Keratinocyte (primary cell): ENCODE data around the gene ARHGAP8.

Experiments
- EZH2 ChIP-seq: IDR thresholded peaks from one replicate; pipeline ENCODE4 v1.6.1; 2012; ENCODE audit warnings: inconsistent platforms, mild to moderate bottlenecking, low read length, moderate library complexity
- TF ChIP-seq, protein P1 (sequence below), 3 experiments: IDR thresholded peaks in 1 of 3; conservative IDR thresholded peaks in 1 of 3; optimal IDR thresholded peaks in 1 of 3; 2 replicates in 2 of 3; 3 replicates in 1 of 3; pipeline versions ENCODE3 to v1.5.1; 2011; ENCODE audit warnings: low read length in 3 of 3, mild to moderate bottlenecking in 3 of 3, moderate library complexity in 2 of 3, control low read depth in 1 of 3, inconsistent platforms in 1 of 3; ENCODE audit not compliant: insufficient read depth in 2 of 3; ENCODE audit errors: extremely low read depth in 1 of 3

DNA sequence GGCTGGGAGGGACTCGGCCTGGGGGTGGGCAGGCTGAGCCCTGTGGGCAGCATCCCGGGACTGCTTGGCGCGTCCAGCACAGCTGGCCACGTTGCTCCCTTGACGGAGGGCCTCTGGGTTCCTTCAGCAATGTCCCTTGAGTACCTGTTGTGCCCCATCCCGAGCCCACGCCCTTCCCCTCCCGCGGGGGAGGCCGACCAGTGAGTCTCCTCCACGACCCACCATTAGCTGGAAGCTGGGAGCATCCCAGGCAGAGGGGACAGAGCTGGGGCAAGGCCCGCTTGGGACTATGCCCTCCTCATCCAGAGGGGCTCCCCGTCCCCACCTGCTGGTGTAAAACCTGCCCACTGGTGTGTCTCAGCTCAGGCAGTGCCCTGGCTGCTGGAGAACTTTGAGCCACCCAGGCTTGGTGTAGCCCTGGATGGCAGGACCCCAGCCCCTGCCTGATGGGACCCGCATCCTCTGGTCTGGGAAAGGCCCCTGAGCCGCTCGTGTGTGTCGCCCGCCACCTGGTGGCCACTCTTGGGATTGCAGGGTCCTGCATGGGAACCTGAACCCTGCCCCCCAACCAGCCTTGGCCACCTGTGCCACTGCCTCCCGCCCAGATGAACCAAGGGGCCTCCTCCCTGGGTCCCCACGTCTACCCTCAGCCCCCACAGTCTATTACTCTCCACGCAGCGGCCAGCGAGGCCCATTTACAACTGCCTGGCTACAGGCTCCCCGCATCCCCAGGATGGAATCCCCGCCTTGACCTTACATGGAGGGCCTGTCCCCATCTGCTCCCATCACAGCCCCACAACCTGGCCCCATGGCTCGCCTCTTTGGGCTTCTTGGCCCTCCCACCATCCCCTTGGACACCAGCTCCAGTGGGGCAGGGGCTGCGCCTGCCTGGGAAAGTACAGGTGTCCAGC lies 16.6 kb upstream of the ARHGAP8 start:
- TF ChIP-seq, protein P1, sequence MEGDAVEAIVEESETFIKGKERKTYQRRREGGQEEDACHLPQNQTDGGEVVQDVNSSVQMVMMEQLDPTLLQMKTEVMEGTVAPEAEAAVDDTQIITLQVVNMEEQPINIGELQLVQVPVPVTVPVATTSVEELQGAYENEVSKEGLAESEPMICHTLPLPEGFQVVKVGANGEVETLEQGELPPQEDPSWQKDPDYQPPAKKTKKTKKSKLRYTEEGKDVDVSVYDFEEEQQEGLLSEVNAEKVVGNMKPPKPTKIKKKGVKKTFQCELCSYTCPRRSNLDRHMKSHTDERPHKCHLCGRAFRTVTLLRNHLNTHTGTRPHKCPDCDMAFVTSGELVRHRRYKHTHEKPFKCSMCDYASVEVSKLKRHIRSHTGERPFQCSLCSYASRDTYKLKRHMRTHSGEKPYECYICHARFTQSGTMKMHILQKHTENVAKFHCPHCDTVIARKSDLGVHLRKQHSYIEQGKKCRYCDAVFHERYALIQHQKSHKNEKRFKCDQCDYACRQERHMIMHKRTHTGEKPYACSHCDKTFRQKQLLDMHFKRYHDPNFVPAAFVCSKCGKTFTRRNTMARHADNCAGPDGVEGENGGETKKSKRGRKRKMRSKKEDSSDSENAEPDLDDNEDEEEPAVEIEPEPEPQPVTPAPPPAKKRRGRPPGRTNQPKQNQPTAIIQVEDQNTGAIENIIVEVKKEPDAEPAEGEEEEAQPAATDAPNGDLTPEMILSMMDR (optimal IDR thresholded peaks at IDR 0.05 in 1 of 3, IDR thresholded peaks at IDR 0.05 in 1 of 3, conservative IDR thresholded peaks at IDR 0.05 in 1 of 3; ENCODE audit: extremely low read depth in 1 of 3, insufficient read depth in 2 of 3, low read length in 3 of 3), result peak; percentile 74 to 98 (median 92)
- TF ChIP-seq EZH2, result no peak
